ENCODE results near the gene ZNF467. TPM values are rescaled to one million over a fixed set of nuclear protein-coding genes. Genes with fewer than 3 reads are reported as not detected.

Gene ZNF467
- total and polyA plus RNA-seq, 2 of the 8 experiments (the other 6 are each of a cell fraction or from before 2014, with no cell fraction given): 0.50 to 0.51 TPM

DNA sequence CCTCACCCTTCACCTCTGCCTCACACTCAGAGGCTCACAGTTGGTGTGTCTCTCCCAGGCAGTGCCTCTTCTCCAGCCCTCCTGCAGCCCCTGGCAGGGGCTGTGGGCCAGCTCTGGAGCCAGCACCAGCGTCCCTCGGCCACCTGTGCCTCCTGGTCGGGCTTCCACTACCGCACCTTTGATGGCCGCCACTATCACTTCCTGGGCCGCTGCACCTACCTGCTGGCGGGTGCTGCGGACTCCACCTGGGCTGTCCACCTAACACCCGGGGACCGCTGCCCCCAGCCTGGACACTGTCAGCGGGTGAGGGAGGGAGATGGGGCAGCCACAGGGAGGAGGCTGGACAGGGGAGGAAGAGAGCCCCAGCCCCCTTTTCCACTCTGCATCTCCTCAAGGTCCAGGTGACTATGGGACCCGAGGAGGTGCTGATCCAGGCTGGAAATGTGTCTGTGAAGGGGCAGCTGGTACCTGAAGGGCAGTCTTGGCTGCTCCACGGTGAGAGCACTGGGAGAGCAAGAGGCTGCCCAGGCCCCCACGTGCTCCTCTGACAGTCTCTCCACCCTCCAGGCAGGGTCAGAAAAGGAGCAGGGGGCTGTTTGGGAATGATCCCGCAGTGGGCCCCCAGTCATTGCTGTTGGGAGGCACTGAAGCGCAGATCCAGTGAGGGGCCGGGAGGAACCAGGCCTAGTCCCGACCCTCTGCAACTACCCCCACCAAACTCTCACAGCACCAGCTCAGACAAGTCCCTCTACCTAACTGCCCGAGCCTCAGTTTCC, 4.4 kb upstream of the ZNF467 start (continued):
- TF ChIP-seq, protein P1, sequence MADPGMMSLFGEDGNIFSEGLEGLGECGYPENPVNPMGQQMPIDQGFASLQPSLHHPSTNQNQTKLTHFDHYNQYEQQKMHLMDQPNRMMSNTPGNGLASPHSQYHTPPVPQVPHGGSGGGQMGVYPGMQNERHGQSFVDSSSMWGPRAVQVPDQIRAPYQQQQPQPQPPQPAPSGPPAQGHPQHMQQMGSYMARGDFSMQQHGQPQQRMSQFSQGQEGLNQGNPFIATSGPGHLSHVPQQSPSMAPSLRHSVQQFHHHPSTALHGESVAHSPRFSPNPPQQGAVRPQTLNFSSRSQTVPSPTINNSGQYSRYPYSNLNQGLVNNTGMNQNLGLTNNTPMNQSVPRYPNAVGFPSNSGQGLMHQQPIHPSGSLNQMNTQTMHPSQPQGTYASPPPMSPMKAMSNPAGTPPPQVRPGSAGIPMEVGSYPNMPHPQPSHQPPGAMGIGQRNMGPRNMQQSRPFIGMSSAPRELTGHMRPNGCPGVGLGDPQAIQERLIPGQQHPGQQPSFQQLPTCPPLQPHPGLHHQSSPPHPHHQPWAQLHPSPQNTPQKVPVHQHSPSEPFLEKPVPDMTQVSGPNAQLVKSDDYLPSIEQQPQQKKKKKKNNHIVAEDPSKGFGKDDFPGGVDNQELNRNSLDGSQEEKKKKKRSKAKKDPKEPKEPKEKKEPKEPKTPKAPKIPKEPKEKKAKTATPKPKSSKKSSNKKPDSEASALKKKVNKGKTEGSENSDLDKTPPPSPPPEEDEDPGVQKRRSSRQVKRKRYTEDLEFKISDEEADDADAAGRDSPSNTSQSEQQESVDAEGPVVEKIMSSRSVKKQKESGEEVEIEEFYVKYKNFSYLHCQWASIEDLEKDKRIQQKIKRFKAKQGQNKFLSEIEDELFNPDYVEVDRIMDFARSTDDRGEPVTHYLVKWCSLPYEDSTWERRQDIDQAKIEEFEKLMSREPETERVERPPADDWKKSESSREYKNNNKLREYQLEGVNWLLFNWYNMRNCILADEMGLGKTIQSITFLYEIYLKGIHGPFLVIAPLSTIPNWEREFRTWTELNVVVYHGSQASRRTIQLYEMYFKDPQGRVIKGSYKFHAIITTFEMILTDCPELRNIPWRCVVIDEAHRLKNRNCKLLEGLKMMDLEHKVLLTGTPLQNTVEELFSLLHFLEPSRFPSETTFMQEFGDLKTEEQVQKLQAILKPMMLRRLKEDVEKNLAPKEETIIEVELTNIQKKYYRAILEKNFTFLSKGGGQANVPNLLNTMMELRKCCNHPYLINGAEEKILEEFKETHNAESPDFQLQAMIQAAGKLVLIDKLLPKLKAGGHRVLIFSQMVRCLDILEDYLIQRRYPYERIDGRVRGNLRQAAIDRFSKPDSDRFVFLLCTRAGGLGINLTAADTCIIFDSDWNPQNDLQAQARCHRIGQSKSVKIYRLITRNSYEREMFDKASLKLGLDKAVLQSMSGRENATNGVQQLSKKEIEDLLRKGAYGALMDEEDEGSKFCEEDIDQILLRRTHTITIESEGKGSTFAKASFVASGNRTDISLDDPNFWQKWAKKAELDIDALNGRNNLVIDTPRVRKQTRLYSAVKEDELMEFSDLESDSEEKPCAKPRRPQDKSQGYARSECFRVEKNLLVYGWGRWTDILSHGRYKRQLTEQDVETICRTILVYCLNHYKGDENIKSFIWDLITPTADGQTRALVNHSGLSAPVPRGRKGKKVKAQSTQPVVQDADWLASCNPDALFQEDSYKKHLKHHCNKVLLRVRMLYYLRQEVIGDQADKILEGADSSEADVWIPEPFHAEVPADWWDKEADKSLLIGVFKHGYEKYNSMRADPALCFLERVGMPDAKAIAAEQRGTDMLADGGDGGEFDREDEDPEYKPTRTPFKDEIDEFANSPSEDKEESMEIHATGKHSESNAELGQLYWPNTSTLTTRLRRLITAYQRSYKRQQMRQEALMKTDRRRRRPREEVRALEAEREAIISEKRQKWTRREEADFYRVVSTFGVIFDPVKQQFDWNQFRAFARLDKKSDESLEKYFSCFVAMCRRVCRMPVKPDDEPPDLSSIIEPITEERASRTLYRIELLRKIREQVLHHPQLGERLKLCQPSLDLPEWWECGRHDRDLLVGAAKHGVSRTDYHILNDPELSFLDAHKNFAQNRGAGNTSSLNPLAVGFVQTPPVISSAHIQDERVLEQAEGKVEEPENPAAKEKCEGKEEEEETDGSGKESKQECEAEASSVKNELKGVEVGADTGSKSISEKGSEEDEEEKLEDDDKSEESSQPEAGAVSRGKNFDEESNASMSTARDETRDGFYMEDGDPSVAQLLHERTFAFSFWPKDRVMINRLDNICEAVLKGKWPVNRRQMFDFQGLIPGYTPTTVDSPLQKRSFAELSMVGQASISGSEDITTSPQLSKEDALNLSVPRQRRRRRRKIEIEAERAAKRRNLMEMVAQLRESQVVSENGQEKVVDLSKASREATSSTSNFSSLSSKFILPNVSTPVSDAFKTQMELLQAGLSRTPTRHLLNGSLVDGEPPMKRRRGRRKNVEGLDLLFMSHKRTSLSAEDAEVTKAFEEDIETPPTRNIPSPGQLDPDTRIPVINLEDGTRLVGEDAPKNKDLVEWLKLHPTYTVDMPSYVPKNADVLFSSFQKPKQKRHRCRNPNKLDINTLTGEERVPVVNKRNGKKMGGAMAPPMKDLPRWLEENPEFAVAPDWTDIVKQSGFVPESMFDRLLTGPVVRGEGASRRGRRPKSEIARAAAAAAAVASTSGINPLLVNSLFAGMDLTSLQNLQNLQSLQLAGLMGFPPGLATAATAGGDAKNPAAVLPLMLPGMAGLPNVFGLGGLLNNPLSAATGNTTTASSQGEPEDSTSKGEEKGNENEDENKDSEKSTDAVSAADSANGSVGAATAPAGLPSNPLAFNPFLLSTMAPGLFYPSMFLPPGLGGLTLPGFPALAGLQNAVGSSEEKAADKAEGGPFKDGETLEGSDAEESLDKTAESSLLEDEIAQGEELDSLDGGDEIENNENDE (IDR thresholded peaks at IDR 0.05; ENCODE audit: insufficient replicate concordance, low read length): no peak
- TF ChIP-seq FOSL1 (IDR thresholded peaks at IDR 0.05; ENCODE audit: insufficient read depth, low read depth, low read length): no peak
- TF ChIP-seq SP4 (IDR thresholded peaks at IDR 0.05; ENCODE audit: low read length): no peak

Data from H1 (cell line).